Ovary (tissue), 9 donors: Measurements from ENCODE around the gene MAGI1. TPM values are rescaled to one million over a fixed set of nuclear protein-coding genes. Genes with fewer than 3 reads are reported as not detected.

ENCODE experiments used
- DNase-seq, 5 donors: peaks; one replicate each; pipeline ENCODE4 v3.0.0-alpha.2; 2019 to 2020
- H3K27ac ChIP-seq, 2 donors: fragments of 200-600 bp; one replicate each; pipeline versions ENCODE4 v1.5.1 to v1.8.0; 2019 to 2022
- H3K27me3 ChIP-seq: fragments of 200-600 bp; one replicate; pipeline ENCODE4 v1.8.0; 2022
- H3K36me3 ChIP-seq: fragments of 200-600 bp; sonication (generic); one replicate; pipeline ENCODE4 v1.5.1; 2019
- H3K4me1 ChIP-seq: one replicate; pipeline ENCODE4 v1.8.1; 2013; ENCODE audit warnings: mild to moderate bottlenecking, moderate library complexity; ENCODE audit not compliant: insufficient read depth
- H3K4me3 ChIP-seq: fragments of 200-600 bp; sonication (generic); one replicate; pipeline ENCODE4 v1.5.1; 2017
- H3K9me3 ChIP-seq, 2 donors: fragments of 200-600 bp in 1 of 2; sonication (generic) in 1 of 2; one replicate each; pipeline versions ENCODE4 v1.5.1 to v1.8.1; 2013 to 2019; ENCODE audit warnings: mild to moderate bottlenecking in 1 of 2, moderate library complexity in 1 of 2
- EP300 ChIP-seq: sonication (generic); formaldehyde crosslinking; IDR thresholded peaks from one replicate; pipeline ENCODE4 v1.6.1; 2017; ENCODE audit warnings: antibody characterized with exemption
- POLR2A ChIP-seq: fragments of 450-650 bp; IDR thresholded peaks from one replicate; pipeline ENCODE4 v1.6.1; 2017; ENCODE audit warnings: antibody characterized with exemption, mild to moderate bottlenecking, moderate library complexity
- WGBS, 3 donors: extraction: QIAGEN DNeasy Blood & Tissue Kit in 1 of 3; methylation state at CpG; one replicate each; pipeline versions ENCODE4 v1.1.5 to v1.1.7; 2013 to 2017; 5-methylcytosine and 5-hydroxymethylcytosine counted together
- intact Hi-C, 4 donors: fragments of 100-400 bp; cut with DNase I; formaldehyde crosslinking; loops; one replicate each; pipeline versions ENCODE4 v1.11.0 to v1.15.1; 2022 to 2023
- polyA plus RNA-seq, 2 donors: library from polyadenylated mRNA; stranded (reverse); fragments of 200-250 nt in 1 of 2; fragments of 350-450 nt in 1 of 2; fragmentation: Illumina TruSeq in 1 of 2; extraction: RNeasy Lipid Tissue Mini Kit (QIAGEN cat#74804) in 1 of 2; gene quantifications; one replicate each; pipeline ENCODE4 v1.2.3, GENCODE V29; 2013 to 2014
- total RNA-seq, 7 donors: library from RNA; depleted of rRNA in 2 of 7; stranded (reverse); fragments of >200 nt in 2 of 7; fragmentation: NEBNext Ultra II Directional in 3 of 7; extraction: Animal tissue kit (Norgen Biotek cat#: 25700) in 3 of 7; gene quantifications; one replicate each; pipeline versions ENCODE4 v1.1.0 to v1.2.4, GENCODE V29; 2016 to 2023
- TF ChIP-seq, protein P1 (sequence below), 3 donors: fragments of 450-650 bp in 2 of 3; fragments of 200-600 bp in 1 of 3; IDR thresholded peaks; one replicate each; pipeline versions ENCODE4 v1.5.1 to v1.8.0; 2016 to 2022; ENCODE audit warnings: antibody characterized with exemption in 3 of 3, mild to moderate bottlenecking in 1 of 3
- donor health status: DM: no; HTN: no; CAD: no; lungs with moderate emphysema.
- donor health status: DM: no; HTN: no; CAD: no.
- donor health status: Bipolar disorder and iron deficiency.
- donor health status: DM: yes; HTN: yes; CAD: no.
- donor health status: DM: no; HTN: no; CAD: no.
- donor health status: DM: yes; HTN: yes; CAD: no.

Gene MAGI1
- total and polyA plus RNA-seq, 9 donors, result 5.5 to 35.7 (median 8.7) TPM

DNA sequence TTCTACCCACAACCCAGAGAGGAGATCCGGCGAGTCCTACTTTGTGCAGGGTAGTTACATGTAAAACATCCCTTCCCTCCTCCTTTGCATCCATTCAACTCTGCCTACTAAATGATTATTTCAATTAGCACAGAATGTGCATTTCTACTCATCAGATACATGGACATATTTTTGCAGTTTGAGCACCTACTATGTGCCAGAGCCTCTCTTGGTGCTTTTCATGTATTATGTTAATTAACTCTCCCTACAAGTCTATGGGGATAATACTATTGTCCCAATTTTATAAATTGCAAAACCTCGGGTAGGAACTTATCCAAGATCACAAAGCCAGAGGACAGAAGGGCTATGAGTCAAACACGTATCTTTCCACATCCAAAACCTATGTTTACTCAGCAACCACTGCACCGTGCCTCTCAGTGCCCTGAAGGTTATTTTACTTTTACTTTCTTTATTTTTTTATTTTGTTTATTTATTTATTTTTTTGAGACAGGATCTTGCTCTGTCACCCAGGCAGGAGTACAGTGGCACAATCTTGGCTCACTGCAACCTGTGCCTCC, 432.8 kb downstream of the MAGI1 start:
- Histone ChIP-seq H3K4me1 (peaks cover 2% of the 10 kb centered on the region), H3K27me3 (no peaks in the 10 kb centered on the region), H3K27ac (no peak overlapping the region), H3K36me3 (no peaks in the 10 kb centered on the region), H3K9me3 (no peaks in the 10 kb centered on the region), H3K4me3 (no peak overlapping the region)
- no peak for DNase-seq
- 88 to 91% (median 91%) methylated on average over 5 of the region's 5 CpGs for WGBS, 3 donors
- intact Hi-C loops, result no loop called here
- TF ChIP-seq EP300 (no peak), POLR2A (no peak)
- TF ChIP-seq, protein P1, sequence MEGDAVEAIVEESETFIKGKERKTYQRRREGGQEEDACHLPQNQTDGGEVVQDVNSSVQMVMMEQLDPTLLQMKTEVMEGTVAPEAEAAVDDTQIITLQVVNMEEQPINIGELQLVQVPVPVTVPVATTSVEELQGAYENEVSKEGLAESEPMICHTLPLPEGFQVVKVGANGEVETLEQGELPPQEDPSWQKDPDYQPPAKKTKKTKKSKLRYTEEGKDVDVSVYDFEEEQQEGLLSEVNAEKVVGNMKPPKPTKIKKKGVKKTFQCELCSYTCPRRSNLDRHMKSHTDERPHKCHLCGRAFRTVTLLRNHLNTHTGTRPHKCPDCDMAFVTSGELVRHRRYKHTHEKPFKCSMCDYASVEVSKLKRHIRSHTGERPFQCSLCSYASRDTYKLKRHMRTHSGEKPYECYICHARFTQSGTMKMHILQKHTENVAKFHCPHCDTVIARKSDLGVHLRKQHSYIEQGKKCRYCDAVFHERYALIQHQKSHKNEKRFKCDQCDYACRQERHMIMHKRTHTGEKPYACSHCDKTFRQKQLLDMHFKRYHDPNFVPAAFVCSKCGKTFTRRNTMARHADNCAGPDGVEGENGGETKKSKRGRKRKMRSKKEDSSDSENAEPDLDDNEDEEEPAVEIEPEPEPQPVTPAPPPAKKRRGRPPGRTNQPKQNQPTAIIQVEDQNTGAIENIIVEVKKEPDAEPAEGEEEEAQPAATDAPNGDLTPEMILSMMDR (IDR thresholded peaks at IDR 0.05), result no peak

DNA sequence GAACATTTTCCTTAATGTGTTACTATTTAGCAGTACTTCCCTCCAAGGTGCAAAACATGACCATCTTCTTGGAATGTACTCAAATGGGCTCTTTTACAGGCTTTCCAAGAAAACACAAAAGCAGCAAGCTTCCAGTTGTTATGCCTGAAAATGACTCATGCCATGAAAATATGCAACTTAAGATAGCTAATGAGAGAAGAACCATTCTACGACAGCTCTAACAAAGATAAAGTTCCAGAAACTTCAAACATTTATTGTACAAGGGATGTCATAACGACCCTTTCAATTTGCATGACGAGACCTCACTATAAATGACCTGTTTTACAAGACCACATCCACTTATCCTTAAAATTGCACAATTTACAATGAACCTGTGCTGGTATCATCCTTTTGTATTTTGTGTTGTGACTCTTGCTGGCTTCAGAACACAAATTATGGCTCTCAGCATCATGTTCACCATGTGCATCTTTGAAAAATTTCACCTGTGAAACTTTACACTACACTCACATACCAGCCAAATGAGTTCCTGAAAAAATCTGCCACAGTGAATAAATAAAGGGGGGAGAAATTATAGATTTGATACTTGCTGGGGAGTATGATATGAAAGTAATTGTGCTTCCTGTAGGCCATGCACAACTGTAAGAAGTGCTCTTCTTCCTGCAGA, 433.7 kb downstream of the MAGI1 start:
- WGBS, 3 donors, result 8 to 15% (median 14%) methylated on average over 3 of the region's 3 CpGs
- intact Hi-C loops, result no loop called here
- H3K4me3 ChIP-seq, result no peak overlapping the region
- H3K4me1 ChIP-seq, result peaks cover 2% of the 10 kb centered on the region
- no peaks in the 10 kb centered on the region for H3K36me3 ChIP-seq
- no peak for DNase-seq
- H3K27me3 ChIP-seq, result no peaks in the 10 kb centered on the region
- TF ChIP-seq, protein P1 (IDR thresholded peaks at IDR 0.05), result no peak
- TF ChIP-seq POLR2A (no peak), EP300 (no peak)
- H3K9me3 ChIP-seq, result no peaks in the 10 kb centered on the region
- H3K27ac ChIP-seq, result no peak overlapping the region

DNA sequence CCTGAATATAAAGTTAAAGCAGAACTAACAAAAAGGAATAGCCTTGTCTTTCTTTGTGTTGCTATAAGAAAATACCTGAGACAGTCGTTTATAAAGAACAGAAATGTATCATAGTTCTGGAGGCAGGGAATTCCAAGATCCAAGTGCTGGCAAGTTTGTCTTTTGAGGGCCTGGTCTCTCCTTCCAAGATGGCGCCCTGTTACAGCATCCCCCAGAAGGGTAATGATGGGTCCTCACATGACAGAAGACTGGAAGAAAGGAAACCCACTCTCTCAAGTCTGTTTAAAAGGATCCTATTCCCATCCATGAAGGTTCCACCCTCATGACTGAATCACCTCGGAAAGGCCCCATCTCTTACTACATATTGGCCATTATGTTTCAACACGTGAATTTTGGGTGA, 435.1 kb downstream of the MAGI1 start:
- Histone ChIP-seq H3K4me3 (no peak overlapping the region), H3K27ac (no peak overlapping the region), H3K9me3 (no peaks in the 10 kb centered on the region), H3K36me3 (no peaks in the 10 kb centered on the region), H3K4me1 (peaks cover 2% of the 10 kb centered on the region), H3K27me3 (no peaks in the 10 kb centered on the region)
- TF ChIP-seq, protein P1 (IDR thresholded peaks at IDR 0.05), result no peak
- TF ChIP-seq EP300 (no peak), POLR2A (no peak)
- intact Hi-C loops, result no loop called here
- WGBS, 3 donors, result 93 to 97% (median 94%) methylated on average over 4 of the region's 4 CpGs
- no peak for DNase-seq

DNA sequence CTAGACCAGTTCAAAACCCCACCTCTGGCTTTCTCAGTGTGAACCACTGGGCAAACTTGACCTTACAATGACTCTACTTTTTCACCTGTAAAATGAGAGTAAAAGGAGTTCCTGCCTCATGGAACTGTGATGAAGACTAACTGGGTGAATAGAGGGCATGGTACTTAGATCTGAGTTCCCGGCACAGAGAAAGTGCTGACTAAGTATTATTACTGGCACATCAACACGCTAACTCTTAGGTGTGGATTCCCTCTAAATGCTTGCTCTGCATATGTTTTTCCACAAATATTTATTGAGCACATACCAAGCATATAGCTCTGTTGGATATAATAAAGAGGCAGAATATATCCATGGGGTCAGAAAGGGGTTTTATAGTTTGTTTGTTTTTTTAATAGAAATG, 437.8 kb downstream of the MAGI1 start:
- DNase-seq, result no peak
- Histone ChIP-seq H3K4me3 (no peak overlapping the region), H3K4me1 (peaks cover 5% of the 10 kb centered on the region), H3K36me3 (no peaks in the 10 kb centered on the region), H3K9me3 (no peaks in the 10 kb centered on the region), H3K27me3 (no peaks in the 10 kb centered on the region), H3K27ac (no peak overlapping the region)
- no peak for TF ChIP-seq POLR2A
- TF ChIP-seq EP300, result no peak
- TF ChIP-seq, protein P1 (IDR thresholded peaks at IDR 0.05), result no peak
- WGBS, 3 donors, result 95 to 100% (median 97%) methylated on average over 2 of the region's 2 CpGs
- intact Hi-C loops, result no loop called here
